ENCODE measurements around the gene CCDC194.

Gene CCDC194, protein sequence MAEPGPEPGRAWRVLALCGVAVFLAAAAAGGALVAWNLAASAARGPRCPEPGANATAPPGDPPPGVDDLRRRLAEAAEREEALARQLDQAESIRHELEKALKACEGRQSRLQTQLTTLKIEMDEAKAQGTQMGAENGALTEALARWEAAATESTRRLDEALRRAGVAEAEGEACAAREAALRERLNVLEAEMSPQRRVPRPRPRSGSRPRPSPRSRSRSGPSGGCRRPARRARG

DNA sequence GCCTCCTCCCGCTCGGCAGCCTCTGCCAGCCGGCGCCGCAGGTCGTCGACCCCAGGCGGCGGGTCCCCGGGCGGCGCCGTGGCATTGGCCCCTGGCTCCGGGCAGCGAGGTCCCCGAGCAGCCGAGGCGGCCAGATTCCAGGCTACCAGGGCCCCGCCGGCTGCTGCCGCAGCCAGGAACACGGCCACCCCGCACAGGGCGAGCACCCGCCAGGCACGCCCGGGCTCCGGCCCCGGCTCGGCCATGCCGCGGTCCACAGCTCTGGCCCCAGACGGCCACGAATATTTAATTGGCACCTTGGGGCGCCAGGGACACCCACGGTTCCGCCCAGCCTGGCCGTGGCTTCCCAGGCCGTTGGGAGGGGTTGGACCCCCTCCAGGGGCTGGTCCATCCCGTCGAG lies at the start of gene CCDC194:
CCDC194 (minus strand) TSS at position 283 of the 400 bp plus-strand sequence; CDS start at position 245, 38 bp downstream.
- in situ Hi-C loops (cut with MboI; ENCODE audit: low sequenced_read_pairs): no loop called here

DNA sequence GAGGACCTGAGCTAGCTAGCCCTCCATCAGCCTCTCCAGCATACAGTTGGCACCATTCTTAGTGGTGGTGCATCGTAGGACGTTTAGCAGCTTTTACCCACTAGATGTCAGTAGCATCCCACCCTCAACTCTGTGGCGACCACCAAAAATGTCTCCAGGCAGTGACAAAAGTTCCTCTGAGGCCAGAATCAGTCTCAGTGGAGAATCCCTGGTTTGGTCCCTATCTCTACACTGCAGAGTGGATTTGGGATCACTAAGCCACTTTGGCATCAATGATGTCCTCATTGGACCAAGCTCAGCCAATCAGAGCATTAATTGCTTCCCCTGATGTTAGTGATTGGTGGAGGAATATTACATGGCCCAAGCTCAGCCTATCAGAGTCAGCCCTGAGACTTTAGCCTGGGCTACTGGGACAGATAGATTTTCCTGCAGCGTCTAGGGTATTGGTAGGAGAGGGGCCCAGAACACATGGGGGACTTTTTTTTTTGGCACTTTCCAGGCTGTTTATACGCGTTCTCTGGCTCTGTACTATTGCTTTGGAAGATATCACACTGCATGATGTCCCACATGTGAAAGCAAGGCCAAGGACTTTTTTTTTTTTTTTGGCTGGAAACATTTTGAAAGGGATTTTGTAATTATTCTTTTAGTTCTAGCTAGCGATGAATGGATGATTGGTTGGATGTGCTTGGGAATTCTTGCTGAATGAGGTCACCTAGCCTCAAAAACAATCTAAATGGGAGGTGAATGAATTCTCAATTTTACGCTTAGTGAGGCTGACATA lies 47.4 kb upstream of the CCDC194 start:
- in situ Hi-C loops (cut with MboI; ENCODE audit: low sequenced_read_pairs): no loop called here

DNA sequence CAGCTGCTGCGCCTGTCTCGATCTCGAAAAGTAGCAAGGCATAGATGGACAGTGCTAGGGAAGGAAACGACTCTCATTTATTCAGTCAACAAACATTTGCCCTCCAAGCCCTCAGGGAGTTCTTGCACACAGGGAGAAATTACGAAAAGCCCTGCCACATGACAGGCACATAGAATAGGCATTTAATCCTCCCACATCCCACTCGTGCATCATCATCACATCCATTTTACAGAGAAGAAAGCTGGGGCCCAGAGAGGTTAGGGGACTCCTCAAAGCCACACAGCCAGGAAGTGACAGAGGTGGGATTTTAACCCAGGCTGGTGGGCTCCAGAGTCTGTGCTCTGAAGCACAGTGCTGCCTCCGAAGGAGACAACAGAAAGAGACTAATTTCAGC lies 42.9 kb upstream of the CCDC194 start:
- in situ Hi-C loops (cut with MboI; ENCODE audit: low sequenced_read_pairs): no loop called here

DNA sequence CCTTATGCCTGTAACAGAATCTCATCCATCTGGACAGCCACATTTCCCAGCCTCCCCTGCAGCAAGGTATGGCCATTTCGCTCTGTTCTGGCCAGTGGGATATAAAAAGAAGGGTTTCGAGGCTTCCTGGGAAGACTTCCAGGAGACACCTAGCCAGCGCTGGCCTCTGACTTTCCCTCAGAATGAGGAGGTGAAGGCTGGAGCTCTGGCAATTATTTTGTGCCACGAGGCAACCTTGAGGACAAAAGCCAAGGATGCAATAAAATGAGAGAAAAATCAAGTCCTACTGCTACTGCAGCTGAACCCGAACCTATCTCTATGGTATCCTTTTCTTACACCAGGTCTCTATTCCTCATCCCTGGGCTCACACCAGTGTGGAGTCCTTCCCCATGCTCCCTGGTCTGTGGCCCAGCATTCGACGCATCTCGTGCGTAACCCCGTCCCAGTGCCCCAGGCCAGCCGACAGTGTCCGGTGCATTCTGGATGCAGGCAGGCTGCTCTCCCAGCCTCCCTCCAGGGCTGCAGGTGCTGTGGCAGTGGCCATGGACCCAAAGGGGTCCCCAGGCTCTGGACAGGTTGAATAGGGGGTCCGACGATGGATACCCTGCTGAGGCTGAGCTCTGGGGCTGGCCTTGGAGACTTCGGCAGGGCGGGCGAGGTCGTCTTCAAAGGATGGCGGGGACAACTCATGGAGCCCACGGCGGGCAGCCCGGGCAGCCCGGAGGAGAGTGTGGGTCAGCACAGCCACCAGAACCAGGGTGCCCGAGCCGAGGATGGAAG lies 42.3 kb upstream of the CCDC194 start:
- in situ Hi-C loops (cut with MboI; ENCODE audit: low sequenced_read_pairs): no loop called here

DNA sequence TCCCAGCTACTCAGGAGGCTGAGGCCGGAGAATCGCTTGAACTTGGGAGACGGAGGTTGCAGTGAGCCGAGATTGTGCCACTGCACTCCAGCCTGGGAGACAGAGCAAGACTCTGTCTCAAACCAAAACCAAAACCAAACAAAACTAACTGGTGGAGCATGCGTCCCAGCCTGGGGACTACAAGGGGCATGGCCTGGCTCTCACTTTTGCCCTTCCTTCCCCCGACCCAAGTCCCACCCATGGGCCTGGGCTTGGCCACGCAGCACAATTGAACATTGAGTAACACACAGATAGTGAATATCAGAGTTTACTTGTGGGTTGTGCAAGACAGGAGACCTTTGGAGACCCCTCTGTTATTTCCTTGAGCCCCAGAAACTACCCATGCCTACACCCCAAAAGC lies 41.2 kb upstream of the CCDC194 start:
- in situ Hi-C loops (cut with MboI; ENCODE audit: low sequenced_read_pairs): no loop called here

DNA sequence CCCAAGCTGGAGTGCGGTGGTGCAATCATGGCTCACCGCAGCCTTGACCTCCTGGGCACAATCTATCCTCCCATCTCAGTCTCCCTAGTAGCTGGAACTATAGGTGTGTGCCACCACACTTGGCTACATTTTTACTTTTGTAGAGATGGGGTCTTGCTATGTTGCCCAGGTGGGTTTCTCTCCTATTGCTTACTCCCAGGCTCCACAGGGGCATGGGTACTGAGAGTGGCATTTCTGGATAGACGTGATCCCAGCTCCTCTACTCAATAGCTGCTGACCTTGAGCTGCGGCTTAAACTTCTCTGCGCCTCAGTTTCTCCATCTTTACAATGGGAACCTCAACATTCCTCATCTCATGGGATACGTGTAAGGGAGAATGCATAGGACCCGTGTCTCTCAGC lies 37.4 kb upstream of the CCDC194 start:
- in situ Hi-C loops (cut with MboI; ENCODE audit: low sequenced_read_pairs): no loop called here

DNA sequence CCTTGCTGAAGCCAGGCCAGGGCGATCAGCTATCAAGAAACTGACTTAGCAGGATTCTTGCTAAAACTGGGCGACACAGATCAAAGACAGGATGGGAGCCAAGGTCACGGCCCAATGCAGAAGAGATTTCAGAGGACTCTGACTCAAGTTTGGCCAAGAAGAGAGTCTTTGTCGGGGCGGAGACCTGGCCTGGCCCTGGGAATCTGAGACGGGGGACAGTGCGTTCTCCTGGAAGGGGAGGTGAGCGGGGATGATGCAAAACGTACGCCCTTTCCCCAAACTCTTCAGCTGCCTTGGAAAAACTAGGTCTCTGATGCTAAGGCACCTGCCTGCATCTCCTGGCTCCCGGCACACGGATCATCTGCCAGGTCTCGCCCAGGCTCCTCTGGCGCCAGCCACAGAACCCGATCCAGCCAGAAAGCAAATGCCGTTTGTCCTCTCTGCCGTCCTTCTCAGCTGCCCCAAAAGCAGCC lies 35.7 kb upstream of the CCDC194 start:
- in situ Hi-C loops (cut with MboI; ENCODE audit: low sequenced_read_pairs): no loop called here

DNA sequence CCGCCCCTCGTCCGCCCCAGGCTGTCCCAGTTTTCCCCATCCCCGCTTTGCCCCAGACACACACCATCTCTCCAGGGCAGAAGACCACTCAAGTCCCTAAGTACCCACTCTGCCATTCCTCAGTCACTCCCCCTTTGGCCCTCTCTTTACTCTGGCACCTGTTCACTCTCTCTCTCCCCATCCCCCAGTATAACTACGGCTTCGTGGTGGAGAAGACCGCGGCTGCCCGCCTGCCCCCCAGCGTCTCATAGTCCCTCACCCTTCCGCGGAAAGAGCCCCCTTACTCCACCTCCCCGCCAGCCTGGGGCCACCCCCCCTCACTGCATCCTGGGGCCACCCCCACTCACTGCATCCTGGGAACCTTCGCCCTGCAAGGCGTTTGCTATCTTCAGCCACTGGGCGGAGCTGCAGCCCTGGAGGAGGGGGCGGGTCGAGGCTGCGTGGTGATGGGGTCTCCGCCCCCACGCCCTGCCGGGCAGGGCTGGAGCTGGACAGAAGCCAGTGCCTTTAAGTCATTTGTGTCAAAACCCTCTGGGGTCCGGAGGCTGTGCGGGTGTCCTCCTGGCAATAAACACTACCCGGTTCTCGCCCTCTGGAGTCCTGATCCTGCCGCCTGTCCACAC lies 30.9 kb upstream of the CCDC194 start:
- in situ Hi-C loops (cut with MboI; ENCODE audit: low sequenced_read_pairs): no loop called here

DNA sequence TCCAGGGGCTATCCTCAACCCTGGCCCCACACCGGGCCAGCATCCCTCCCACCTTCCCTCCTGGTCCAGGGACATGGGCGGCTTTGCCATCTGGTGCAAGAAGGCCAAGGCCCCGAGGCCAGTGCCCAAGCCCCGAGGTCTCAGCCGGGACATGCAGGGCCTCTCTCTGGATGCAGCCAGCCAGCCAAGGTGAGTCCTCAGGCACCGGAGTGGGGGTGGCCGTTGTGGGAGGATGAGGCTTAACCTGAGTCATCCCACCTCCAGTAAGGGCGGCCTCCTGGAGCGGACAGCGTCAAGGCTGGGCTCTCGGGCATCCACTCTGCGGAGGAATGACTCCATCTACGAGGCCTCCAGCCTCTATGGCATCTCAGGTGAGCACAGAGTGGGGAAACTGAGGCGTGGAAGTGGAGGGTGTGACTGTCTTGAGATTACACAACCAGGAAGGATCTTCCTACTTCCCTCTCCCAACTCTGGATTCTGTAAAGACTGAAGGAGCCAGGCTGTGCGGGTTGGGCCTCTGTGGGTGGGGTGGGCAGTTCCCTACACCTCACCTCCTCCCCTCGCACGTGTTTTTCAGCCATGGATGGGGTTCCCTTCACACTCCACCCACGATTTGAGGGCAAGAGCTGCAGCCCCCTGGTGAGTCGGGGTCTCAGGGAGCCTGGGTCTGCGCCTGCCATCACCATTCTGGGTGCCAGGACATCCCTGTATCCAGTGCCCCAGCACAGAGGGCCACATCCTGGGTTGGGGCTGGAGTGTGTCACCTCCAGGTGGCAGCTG lies 29.6 kb upstream of the CCDC194 start:
- in situ Hi-C loops (cut with MboI; ENCODE audit: low sequenced_read_pairs): no loop called here

DNA sequence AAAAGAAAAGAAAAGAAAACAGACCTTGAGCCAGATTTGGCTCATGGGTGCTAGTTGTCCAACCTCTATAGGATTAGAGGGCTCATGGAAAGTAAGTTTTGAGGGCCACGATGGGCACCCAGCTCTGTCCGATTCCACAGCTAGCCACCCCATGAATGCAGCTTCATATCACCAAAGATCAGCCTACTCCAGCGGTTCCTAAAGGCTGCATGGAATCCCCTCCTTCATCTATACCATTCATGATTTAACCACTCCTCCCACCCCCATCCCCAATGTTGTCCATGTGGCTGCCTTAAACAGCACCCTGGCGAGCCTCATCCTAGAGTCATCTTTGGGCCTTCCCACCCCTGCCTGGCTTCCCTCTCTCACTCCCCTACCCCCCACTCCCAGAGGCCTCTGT lies 27.9 kb upstream of the CCDC194 start:
- in situ Hi-C loops (cut with MboI; ENCODE audit: low sequenced_read_pairs): no loop called here

DNA sequence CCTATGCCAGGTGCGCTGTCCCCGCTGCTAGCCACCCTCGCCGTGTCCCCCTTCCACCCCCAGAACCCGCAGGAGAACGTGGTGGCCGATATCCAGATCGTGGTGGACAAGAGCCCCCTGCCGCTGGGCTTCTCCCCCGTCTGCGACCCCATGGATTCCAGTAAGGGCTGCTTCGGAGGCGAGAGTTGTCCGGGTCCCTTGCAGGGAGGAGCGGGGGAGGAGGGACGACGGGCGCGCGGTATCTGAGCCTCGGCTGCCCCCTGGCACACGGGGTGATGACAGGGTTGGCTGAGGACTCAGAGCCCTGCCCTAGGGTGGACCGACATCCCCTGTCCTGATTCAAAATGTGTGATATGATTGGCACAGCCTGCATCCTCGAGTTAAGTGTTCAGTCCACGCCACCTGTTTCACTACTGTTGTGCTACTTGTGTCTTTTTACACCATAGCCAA lies 26.5 kb upstream of the CCDC194 start:
- in situ Hi-C loops (cut with MboI; ENCODE audit: low sequenced_read_pairs): no loop called here

DNA sequence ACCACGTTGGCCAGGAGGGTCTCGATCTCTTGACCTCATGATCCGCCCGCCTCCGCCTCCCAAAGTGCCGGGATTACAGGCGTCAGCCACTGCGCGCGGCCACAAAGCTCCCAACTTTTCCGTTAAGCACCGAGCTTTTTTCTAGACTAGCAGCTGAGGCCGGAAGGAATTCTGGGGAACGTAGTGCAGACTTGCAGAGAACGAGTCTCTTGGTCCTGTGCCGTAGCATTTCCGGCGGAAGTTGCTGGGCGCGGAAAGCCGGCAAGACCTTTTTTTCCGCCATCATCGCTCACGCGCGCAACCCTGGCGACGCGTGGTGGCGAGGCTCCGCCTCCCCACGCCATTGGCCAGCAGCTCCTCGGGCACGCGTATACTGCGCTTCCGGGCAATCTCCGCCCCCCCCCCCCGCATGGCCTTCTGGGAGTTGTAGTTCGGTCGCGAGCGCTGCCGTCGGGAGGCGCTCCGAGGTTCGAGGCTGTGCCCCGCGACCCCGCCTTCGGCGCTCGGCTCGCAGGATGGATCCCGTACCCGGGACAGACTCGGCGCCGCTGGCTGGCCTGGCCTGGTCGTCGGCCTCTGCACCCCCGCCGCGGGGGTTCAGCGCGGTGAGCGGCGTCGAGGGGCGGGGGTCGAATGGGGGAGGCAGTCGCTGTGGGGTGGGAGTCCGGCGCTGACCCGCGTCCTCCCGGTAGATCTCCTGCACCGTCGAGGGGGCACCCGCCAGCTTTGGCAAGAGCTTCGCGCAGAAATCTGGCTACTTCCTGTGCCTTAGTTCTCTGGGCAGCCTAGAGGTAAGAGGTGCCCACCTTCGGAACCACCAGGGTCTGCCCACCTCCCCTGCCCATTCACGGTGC lies 25.9 kb upstream of the CCDC194 start, which contains the start of gene MVB12A:
MVB12A (plus strand) TSS at position 427 of the 854 bp plus-strand sequence; CDS start at position 516, 89 bp downstream.
- in situ Hi-C loops (cut with MboI; ENCODE audit: low sequenced_read_pairs): no loop called here

DNA sequence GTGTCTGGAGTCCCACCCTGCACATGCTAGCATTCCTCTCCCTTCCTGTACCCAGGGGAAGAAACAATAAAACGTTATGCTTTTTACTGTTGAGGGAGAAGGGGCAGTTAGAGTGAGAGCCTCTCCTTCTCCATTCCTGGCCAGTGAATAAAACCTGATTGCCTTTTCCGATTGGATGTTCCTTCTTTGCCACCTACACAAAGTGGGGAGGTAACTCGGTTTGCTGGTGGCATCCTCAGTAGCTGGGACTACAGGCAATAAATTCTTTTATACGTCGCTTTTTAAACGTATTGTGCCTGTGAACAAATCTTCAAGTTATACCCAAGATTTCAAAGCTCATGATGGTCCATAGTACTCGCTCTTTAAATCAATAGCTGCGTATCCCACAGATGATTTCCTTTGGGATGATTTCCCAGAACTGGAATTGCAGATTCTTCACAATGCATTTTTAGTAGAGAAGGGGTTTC lies 25.2 kb upstream of the CCDC194 start:
- in situ Hi-C loops (cut with MboI; ENCODE audit: low sequenced_read_pairs): no loop called here

DNA sequence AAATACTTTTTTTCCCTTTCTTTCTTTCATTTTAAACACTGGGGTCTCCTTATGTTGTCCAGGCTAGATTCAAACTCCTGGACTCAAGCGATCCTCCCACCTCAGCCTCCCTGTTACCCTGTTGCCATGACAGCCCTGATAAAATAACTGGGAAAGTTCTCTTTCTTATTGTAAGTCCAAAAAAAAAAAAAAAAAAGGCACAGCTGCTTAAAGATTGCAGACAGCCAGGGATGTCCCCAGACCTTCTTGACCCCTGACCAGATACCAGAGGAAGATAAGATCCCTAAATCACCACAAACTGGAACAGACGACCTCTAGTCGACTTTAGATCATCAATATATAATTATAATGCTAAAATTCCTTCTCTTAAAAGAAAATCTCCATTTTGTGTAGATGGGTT lies 24.7 kb upstream of the CCDC194 start:
- in situ Hi-C loops (cut with MboI; ENCODE audit: low sequenced_read_pairs): no loop called here

DNA sequence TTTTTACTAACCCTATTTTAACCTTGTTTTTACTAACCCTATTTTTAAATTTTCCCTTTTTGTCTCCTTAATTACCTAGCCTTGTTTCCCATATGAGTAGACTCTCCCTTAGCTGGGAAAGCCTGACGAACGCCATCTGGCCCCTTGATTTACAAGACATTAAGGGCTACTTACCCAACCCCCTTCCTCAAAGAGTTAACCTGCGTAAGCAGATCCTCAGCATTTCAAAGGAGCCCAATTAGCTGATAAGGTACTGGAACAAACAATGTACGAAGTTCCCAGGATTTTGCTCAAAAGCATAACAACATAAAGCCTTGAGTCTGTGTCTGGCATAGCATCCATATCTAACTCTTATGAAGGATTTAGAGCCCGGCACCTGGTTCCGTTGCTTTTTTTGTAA lies 21.1 kb upstream of the CCDC194 start:
- in situ Hi-C loops (cut with MboI; ENCODE audit: low sequenced_read_pairs): no loop called here

DNA sequence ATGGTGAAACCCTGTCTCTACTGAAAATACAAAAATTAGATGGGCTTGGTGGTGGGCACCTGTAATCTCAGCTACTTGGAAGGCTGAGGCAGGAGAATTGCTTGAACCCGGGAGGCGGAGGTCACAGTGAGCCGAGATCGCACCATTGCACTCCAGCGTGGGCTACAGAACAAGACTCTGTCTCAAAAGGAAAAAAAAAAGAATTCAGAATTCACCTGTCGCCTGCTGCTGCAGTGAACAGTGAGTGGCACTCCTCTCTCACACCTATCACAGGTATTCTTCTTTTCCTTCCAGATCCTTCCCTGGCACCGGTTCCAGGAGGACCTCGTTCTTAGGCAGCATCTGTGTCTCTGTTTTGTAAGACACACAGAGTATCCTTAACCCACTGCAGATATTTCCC lies 20.1 kb upstream of the CCDC194 start:
- in situ Hi-C loops (cut with MboI; ENCODE audit: low sequenced_read_pairs): no loop called here

DNA sequence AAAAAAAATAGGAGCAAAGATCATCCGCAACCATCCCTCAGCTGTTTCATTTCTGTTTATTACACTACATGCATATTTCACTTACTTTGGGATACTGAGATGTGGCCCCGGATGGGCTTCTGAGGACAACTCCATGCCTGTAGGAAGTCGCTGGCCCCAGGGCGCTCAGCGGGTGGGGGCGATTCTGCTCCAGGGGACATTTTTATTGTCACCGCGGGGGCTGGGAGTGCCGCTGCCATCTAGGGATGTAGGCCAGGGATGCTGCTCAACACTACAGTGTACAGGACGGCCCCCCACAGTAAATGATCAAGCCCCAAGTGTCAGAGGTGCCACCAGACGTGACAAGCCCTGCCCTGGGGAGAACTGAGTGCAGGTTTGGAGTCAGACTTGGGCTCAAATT lies 17.8 kb upstream of the CCDC194 start:
- in situ Hi-C loops (cut with MboI; ENCODE audit: low sequenced_read_pairs): no loop called here

DNA sequence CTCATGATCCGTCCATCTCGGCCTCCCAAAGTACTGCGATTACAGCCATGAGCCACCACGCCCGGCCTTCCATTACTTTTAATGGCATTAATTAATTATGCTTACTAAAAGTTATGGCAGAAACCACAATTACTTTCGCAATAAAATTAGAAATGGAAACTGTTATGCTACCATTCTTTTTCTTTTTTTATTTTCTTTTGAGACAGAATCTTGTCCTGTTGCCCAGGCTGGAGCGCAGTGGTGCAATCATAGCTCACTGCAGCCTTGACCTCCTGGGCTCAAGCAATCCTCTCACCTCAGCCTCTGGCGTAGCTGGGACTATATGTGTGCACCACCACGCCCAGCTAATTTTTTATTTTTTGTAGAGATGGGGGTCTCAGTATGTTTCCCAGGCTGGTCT lies 16.0 kb upstream of the CCDC194 start:
- in situ Hi-C loops (cut with MboI; ENCODE audit: low sequenced_read_pairs): no loop called here

DNA sequence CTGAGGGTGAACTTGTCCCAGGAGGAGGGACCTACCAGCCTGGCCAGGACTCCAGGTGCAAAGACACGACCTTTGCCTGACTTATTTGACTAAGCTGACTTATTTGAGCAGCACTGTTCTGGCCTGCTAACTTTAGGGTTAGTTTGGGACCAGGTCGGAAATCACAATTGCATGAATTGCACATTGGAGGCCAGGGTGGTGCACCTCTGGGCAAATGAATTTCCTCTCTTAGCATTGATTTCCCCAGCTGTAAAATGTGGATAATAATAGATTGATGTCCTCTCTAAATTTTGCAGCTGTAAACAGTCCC lies 12.8 kb upstream of the CCDC194 start:
- in situ Hi-C loops (cut with MboI; ENCODE audit: low sequenced_read_pairs): no loop called here

All from HL-60/S4 (cell line).